ENCODE data around the gene DOCK3. TPM values are rescaled to one million over a fixed set of nuclear protein-coding genes. Genes with fewer than 3 reads are reported as not detected.

Gene DOCK3
- total RNA-seq, 1 donor from 2014 or later = 0.98 TPM

DNA sequence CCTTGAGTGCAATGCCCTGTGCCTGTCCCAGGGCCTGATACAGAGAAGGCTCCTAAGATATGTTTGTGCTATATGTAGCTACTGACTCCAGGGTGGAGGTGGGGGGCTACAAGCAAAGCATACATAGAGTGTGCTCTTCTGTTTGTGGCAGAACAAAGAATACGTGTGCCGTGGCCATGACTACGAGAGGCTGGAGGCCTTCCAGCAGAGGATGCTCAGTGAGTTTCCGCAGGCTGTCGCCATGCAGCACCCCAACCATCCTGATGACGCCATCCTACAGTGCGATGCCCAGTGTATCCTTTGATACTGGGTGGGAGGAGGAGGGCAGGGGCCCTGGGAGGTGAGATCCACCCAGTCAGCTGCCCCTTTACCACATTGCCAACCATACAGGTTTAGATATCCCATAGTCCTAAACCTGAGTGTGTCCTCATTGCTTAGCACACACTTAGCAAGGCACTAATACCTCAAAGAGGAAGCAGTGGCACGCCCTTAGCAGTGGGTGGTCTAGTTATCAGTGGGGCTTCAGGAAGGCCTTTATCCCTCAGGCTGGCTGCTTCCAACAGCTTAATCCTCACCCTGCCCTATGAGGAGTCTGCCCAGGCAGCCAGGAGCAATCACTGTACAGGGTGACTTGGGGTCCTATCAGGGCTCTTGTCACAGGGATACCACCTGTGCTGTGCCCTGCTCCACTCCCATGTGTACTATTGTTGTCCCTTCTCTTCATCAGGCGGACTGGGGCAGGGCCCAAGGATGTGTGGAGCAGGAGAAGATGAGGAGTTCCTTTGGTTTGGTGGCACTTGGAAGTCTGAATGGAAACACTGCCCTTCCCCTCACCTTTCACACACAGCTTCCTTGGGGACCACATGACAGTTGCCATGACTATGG is 680.2 kb downstream of the DOCK3 start:
- TF ChIP-seq POLR2A (IDR thresholded peaks at IDR 0.05) (no peak), POLR2AphosphoS5 (IDR thresholded peaks at IDR 0.05; ENCODE audit: insufficient read depth in 1 of 2, low read depth in 1 of 2) (no peak)
- TF ChIP-seq, protein P1, sequence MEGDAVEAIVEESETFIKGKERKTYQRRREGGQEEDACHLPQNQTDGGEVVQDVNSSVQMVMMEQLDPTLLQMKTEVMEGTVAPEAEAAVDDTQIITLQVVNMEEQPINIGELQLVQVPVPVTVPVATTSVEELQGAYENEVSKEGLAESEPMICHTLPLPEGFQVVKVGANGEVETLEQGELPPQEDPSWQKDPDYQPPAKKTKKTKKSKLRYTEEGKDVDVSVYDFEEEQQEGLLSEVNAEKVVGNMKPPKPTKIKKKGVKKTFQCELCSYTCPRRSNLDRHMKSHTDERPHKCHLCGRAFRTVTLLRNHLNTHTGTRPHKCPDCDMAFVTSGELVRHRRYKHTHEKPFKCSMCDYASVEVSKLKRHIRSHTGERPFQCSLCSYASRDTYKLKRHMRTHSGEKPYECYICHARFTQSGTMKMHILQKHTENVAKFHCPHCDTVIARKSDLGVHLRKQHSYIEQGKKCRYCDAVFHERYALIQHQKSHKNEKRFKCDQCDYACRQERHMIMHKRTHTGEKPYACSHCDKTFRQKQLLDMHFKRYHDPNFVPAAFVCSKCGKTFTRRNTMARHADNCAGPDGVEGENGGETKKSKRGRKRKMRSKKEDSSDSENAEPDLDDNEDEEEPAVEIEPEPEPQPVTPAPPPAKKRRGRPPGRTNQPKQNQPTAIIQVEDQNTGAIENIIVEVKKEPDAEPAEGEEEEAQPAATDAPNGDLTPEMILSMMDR (IDR thresholded peaks at IDR 0.05) = no peak
- no peak for DNase-seq (ENCODE audit: extremely low spot score in 2 of 2)
- Histone ChIP-seq H3K36me3 (no peaks in the 10 kb centered on the region), H3K4me3 (no peak overlapping the region), H3K27me3 (no peaks in the 10 kb centered on the region), H3K4me1 (no peaks in the 10 kb centered on the region), H3K27ac (no peak overlapping the region), H3K9me3 (no peaks in the 10 kb centered on the region)
- intact Hi-C loops (cut with DNase I) = no loop called here

DNA sequence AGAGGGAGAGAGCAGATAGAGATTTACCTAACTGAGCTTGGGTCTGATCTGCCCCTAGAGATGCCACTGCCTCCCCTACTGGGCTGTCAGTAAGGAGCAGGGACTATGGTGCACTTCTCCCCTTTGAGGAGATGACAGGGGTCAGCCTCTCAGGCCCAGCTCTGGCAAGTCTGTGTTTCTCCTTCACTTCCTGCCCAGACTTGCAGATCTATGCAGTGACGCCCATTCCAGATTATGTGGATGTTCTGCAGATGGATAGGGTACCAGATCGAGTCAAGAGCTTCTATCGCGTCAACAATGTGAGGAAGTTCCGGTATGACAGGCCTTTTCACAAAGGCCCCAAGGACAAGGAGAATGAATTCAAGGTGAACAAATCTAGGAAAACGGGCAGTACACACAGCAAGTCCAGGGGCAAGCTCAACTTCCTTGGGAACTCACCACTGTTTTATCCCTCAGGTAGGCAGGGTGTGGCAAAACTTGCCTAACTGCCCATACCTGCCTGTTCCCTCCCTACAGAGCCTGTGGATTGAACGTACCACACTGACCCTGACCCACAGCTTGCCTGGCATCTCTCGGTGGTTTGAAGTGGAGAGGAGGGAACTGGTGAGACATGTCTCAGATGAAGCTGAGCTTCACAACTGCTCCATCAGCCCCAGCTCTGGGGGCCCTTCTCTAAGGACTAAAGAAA is 681.3 kb downstream of the DOCK3 start:
- DNase-seq (ENCODE audit: extremely low spot score in 2 of 2) = no peak
- H3K4me1 ChIP-seq = no peaks in the 10 kb centered on the region
- no peak overlapping the region for H3K27ac ChIP-seq
- H3K4me3 ChIP-seq = no peak overlapping the region
- H3K9me3 ChIP-seq = no peaks in the 10 kb centered on the region
- no peak for TF ChIP-seq POLR2AphosphoS5 (IDR thresholded peaks at IDR 0.05; ENCODE audit: insufficient read depth in 1 of 2, low read depth in 1 of 2)
- TF ChIP-seq POLR2A (IDR thresholded peaks at IDR 0.05) = no peak
- TF ChIP-seq, protein P1 (IDR thresholded peaks at IDR 0.05) = no peak
- H3K27me3 ChIP-seq = no peaks in the 10 kb centered on the region
- no peaks in the 10 kb centered on the region for H3K36me3 ChIP-seq
- intact Hi-C loops (cut with DNase I) = no loop called here

DNA sequence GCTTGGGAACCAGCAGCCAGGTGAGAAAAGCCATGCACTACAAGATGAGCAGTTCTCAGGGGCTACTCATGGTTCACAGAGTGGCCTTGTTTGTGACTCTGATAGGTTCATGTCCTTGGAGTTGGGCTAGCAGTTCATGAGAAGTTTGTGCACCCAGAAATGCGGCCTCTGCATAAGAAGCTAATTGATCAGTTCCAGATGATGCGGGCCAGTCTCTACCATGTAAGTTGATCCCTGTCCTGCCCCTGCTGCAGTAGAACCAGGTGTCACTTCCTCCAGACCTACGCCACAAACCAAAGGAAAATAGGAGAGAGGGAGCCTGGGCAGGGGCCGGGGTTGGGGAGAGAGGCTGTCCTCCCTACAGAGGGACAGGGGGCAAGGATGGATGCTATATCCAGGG is 683.1 kb downstream of the DOCK3 start:
- Histone ChIP-seq H3K27me3 (no peaks in the 10 kb centered on the region), H3K27ac (no peak overlapping the region), H3K4me3 (no peak overlapping the region), H3K36me3 (no peaks in the 10 kb centered on the region), H3K9me3 (no peaks in the 10 kb centered on the region), H3K4me1 (no peaks in the 10 kb centered on the region)
- TF ChIP-seq POLR2A (IDR thresholded peaks at IDR 0.05) (no peak), POLR2AphosphoS5 (IDR thresholded peaks at IDR 0.05; ENCODE audit: insufficient read depth in 1 of 2, low read depth in 1 of 2) (no peak)
- TF ChIP-seq, protein P1 (IDR thresholded peaks at IDR 0.05) = no peak
- DNase-seq (ENCODE audit: extremely low spot score in 2 of 2) = no peak
- intact Hi-C loops (cut with DNase I) = no loop called here

DNA sequence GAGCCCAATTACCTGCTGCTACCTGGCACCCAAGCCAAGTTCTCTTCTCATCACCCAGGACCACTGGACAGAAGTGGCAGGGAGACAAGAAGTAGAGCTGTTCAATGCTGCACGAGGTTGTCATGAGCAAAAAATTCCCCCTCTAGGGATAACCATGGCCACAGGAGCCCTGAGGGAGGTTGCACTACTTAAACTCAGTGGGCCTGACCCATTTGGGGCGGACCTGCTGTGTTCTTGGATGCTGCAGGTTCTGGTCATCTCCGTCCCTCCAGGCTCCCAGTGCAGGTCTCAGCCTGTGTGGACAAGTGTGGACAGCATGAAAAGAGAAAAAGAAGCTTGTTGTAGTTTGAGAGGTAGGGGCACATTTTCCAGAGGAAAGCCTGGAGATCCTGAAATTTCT is 684.3 kb downstream of the DOCK3 start:
- Histone ChIP-seq H3K9me3 (no peaks in the 10 kb centered on the region), H3K27ac (no peak overlapping the region), H3K27me3 (no peaks in the 10 kb centered on the region), H3K36me3 (no peaks in the 10 kb centered on the region), H3K4me1 (no peaks in the 10 kb centered on the region), H3K4me3 (no peak overlapping the region)
- intact Hi-C loops (cut with DNase I) = no loop called here
- no peak for TF ChIP-seq POLR2A (IDR thresholded peaks at IDR 0.05)
- TF ChIP-seq, protein P1 (IDR thresholded peaks at IDR 0.05) = no peak
- TF ChIP-seq POLR2AphosphoS5 (IDR thresholded peaks at IDR 0.05; ENCODE audit: insufficient read depth in 1 of 2, low read depth in 1 of 2) = no peak
- DNase-seq (ENCODE audit: extremely low spot score in 2 of 2) = no peak

DNA sequence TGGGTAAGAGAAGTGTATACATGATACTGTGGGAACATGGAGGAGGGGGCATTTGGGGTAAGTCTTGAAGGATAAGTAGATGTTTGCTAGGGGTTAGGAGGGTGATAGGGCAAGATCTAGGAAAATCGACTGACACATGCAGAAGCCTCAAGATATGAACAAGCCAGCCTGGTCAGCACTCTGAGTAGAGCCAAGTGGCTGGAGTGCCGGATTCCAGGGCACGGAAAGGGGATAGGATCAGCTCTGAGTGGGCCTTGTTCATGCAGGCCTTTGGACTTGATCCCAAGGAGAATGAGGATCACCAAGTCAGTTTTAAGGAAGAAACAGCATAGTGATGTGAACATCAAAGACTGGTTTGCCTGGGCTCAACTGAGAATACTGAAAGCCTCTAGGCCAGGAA is 686.1 kb downstream of the DOCK3 start:
- H3K36me3 ChIP-seq = no peaks in the 10 kb centered on the region

More for the DNA sequence above, 686.1 kb downstream of the DOCK3 start:
- intact Hi-C loops (cut with DNase I) = no loop called here
- DNase-seq (ENCODE audit: extremely low spot score in 2 of 2) = no peak
- H3K27ac ChIP-seq = no peak overlapping the region
- H3K27me3 ChIP-seq = no peaks in the 10 kb centered on the region
- no peaks in the 10 kb centered on the region for H3K4me1 ChIP-seq
- H3K9me3 ChIP-seq = no peaks in the 10 kb centered on the region
- H3K4me3 ChIP-seq = no peak overlapping the region
- TF ChIP-seq POLR2A (IDR thresholded peaks at IDR 0.05) = no peak
- TF ChIP-seq, protein P1 (IDR thresholded peaks at IDR 0.05) = no peak
- TF ChIP-seq POLR2AphosphoS5 (IDR thresholded peaks at IDR 0.05; ENCODE audit: insufficient read depth in 1 of 2, low read depth in 1 of 2) = no peak

All from vagina (tissue), 2 donors.